OCI-LY7 (cell line): Measurements from ENCODE around the gene RSBN1L. TPM values are rescaled to one million over a fixed set of nuclear protein-coding genes. Genes with fewer than 3 reads are reported as not detected.

Source experiments
- BruUV-seq: library from RNA; stranded (reverse); fragments of 400-500 nt; replicated peaks from 2 replicates; lab custom pipeline; 2021; lab: Mats Ljungman, UMichigan
- CTCF ChIA-PET: fragments of 300-600 bp; sonication (Branson Sonifier 250); formaldehyde crosslinking; loops from one replicate; lab custom pipeline; 2022; ENCODE audit warnings: antibody characterized with exemption; ENCODE audit not compliant: unreplicated experiment; lab: Charles Lee
- POLR2A ChIA-PET: fragments of 300-600 bp; sonication (Branson Sonifier 250); formaldehyde crosslinking; loops from one replicate; lab custom pipeline; 2022; ENCODE audit warnings: antibody characterized with exemption; lab: Charles Lee
- DNase-seq: peaks from one replicate; pipeline ENCODE4 v3.0.0-alpha.2; 2015; ENCODE audit warnings: low spot score
- H2AFZ ChIP-seq: fragments of 200-600 bp; sonication (generic), shearing (Covaris generic); 2 replicates; pipeline ENCODE4 v1.6.1; 2014; ENCODE audit warnings: mild to moderate bottlenecking, antibody characterized with exemption, low read length, moderate library complexity
- H3K27ac ChIP-seq: fragments of 200-600 bp; sonication (generic); 2 replicates; pipeline ENCODE4 v1.5.1; 2014; ENCODE audit warnings: mixed run types, low read depth, mild to moderate bottlenecking, moderate library complexity, low read length, inconsistent platforms; ENCODE audit not compliant: poor library complexity, severe bottlenecking
- H3K36me3 ChIP-seq: fragments of 200-600 bp; sonication (generic); 2 replicates; pipeline ENCODE4 v1.6.1; 2014; ENCODE audit warnings: mild to moderate bottlenecking, antibody characterized with exemption, low read length, moderate library complexity, mixed read lengths; ENCODE audit not compliant: insufficient read depth
- H3K4me1 ChIP-seq: fragments of 200-600 bp; sonication (generic); 2 replicates; pipeline ENCODE4 v1.5.1; 2014; ENCODE audit warnings: mild to moderate bottlenecking, low read length; ENCODE audit not compliant: insufficient read depth, poor library complexity, severe bottlenecking
- H3K4me2 ChIP-seq: fragments of 200-600 bp; sonication (generic); 2 replicates; pipeline ENCODE4 v1.6.1; 2014; ENCODE audit warnings: mild to moderate bottlenecking, low read length
- H3K4me3 ChIP-seq: fragments of 200-600 bp; sonication (generic); 2 replicates; pipeline ENCODE4 v1.5.1; 2014; ENCODE audit warnings: mild to moderate bottlenecking, low read depth, low read length; ENCODE audit not compliant: poor library complexity, severe bottlenecking
- H3K79me2 ChIP-seq: fragments of 200-600 bp; sonication (generic); 2 replicates; pipeline ENCODE4 v1.6.1; 2016; ENCODE audit warnings: low read depth, mild to moderate bottlenecking, low read length, moderate library complexity, mixed read lengths; ENCODE audit not compliant: insufficient read depth
- H3K9me2 ChIP-seq: fragments of 200-600 bp; sonication (generic); 2 replicates; pipeline ENCODE4 v1.6.1; 2016; ENCODE audit warnings: mild to moderate bottlenecking, low read length, mixed read lengths; ENCODE audit not compliant: insufficient read depth
- H3K9me3 ChIP-seq: fragments of 200-600 bp; sonication (generic); 2 replicates; pipeline ENCODE4 v1.6.1; 2014; ENCODE audit warnings: mild to moderate bottlenecking, mixed run types, low read length, mixed read lengths
- H4K20me1 ChIP-seq: fragments of 200-600 bp; sonication (generic); 2 replicates; pipeline ENCODE4 v1.6.1; 2014; ENCODE audit warnings: mild to moderate bottlenecking, antibody characterized with exemption, low read length, moderate library complexity, mixed read lengths; ENCODE audit not compliant: insufficient read depth
- EZH2phosphoT487 ChIP-seq: fragments of 200-600 bp; sonication (generic); IDR thresholded peaks from 2 replicates; pipeline ENCODE4 v1.6.1; 2018; ENCODE audit warnings: low read depth, borderline replicate concordance, mild to moderate bottlenecking, mixed run types, antibody characterized with exemption, low read length, moderate library complexity, mixed read lengths
- intact Hi-C: fragments of 100-400 bp; cut with micrococcal nuclease; formaldehyde crosslinking; loops from one replicate; pipeline ENCODE4 v1.10.0; 2022; ENCODE audit not compliant: unreplicated experiment
- total RNA-seq, 2 experiments: library from RNA; depleted of rRNA in 1 of 2; stranded (reverse); fragments of >200 nt in 1 of 2; shearing (Covaris generic) in 1 of 2; gene quantifications; 2 replicates each; pipeline ENCODE4 v1.2.3, GENCODE V29; 2014 to 2022
- TF ChIP-seq, protein P1 (sequence below): fragments of 200-600 bp; sonication (generic); conservative IDR thresholded peaks from 2 replicates; pipeline ENCODE4 v1.5.1; 2014; ENCODE audit warnings: mild to moderate bottlenecking, antibody characterized with exemption, low read length, moderate library complexity, mixed read lengths

RSBN1L gene
- total RNA-seq, 2 experiments from 2014 or later: 23.3 to 30.4 TPM

DNA sequence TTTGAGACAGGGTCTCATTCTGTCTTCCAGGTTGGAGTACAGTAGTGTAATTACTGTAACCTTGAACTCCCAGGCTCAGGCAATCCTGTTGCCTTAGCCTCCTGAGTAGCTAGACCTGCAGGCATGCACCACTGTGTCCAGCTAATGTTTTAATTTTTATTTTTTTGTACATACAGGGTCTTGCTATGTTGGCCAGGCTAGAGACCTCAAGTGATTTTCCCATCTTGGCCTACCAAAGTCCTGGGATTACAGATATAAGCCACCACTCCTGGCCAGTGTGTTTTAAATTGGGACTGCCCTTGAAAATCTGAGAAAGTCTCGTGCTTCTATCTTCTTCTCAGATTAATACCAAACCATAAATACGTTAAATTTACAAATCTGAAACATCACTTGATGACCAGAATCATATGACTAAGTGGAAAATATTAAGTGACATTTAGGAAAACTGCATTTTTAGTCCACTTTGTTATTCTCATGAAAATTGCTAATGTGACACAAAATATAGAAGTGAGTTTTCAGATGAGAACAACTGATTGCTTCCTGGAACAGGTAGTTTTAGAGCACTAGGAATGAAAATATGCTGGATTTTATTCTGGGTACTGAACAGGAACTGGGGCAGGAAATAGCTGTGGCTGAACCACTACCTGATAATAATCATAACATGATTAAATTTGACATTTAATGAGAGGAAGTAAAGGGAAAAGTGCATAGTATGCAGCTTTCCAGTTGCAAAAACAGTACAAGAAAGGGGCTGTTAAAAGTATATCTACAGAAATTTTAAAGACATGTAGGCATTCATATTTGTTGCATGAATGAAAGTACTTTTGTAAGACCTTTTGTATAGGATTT lies 106.5 kb downstream of the RSBN1L start:
- peaks cover 71% of the 10 kb centered on the region for H3K36me3 ChIP-seq
- peak overlapping the region; percentile 20 for H3K4me3 ChIP-seq
- H3K79me2 ChIP-seq: peaks cover 93% of the 10 kb centered on the region
- peaks cover 41% of the 10 kb centered on the region for H3K9me3 ChIP-seq
- DNase-seq: peak; percentile 23
- BruUV-seq: no TSS peak
- peak overlapping the region; percentile 36 for H3K27ac ChIP-seq
- CTCF ChIA-PET: interaction anchor here (0.6 kb wide), 1 partner anchor 217 kb away, joined by 4 read pairs; no protein-coding TSS in a partner anchor
- POLR2A ChIA-PET: interaction anchor here (0.6 to 1.6 kb wide), 10 partner anchors 21 to 132 kb away, joined by 3 to 7 read pairs (median 3); no protein-coding TSS in a partner anchor
- H3K4me1 ChIP-seq: peaks cover 36% of the 10 kb centered on the region
- TF ChIP-seq, protein P1, sequence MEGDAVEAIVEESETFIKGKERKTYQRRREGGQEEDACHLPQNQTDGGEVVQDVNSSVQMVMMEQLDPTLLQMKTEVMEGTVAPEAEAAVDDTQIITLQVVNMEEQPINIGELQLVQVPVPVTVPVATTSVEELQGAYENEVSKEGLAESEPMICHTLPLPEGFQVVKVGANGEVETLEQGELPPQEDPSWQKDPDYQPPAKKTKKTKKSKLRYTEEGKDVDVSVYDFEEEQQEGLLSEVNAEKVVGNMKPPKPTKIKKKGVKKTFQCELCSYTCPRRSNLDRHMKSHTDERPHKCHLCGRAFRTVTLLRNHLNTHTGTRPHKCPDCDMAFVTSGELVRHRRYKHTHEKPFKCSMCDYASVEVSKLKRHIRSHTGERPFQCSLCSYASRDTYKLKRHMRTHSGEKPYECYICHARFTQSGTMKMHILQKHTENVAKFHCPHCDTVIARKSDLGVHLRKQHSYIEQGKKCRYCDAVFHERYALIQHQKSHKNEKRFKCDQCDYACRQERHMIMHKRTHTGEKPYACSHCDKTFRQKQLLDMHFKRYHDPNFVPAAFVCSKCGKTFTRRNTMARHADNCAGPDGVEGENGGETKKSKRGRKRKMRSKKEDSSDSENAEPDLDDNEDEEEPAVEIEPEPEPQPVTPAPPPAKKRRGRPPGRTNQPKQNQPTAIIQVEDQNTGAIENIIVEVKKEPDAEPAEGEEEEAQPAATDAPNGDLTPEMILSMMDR: no peak
- H3K9me2 ChIP-seq: no peaks in the 10 kb centered on the region
- H2AFZ ChIP-seq: no peak overlapping the region
- H3K4me2 ChIP-seq: peak overlapping the region; percentile 83
- H4K20me1 ChIP-seq: peaks cover 18% of the 10 kb centered on the region
- intact Hi-C loops: no loop called here

DNA sequence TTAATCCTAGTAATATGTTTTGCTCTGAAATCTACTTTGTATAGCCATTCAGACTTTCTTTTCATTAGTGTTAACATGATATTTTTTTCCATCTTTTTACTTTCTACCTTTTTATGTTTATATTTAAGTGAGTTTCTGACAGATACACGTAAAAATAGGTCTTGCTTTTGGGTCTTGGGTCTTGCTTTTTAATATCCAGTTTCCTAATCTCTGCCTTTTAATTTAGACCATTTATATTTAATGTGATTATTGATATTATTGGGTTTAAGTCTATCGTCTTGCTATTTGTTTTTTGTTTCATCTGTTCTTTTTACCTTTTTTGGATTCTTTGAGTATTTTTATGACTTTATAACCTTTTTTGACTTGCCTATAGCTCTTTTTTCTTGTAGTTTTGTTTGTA lies 110.2 kb downstream of the RSBN1L start:
- peaks cover 24% of the 10 kb centered on the region for H3K4me1 ChIP-seq
- BruUV-seq: no TSS peak
- H3K9me3 ChIP-seq: peaks cover 69% of the 10 kb centered on the region
- peaks cover 100% of the 10 kb centered on the region for H3K79me2 ChIP-seq
- intact Hi-C loops: no loop called here
- no peak overlapping the region for H3K4me2 ChIP-seq
- TF ChIP-seq, protein P1: no peak
- no peak for TF ChIP-seq EZH2phosphoT487
- DNase-seq: no peak
- no peaks in the 10 kb centered on the region for H3K9me2 ChIP-seq
- POLR2A ChIA-PET: interaction anchor here (0.6 kb wide), 1 partner anchor 102 kb away, joined by 3 read pairs; no protein-coding TSS in a partner anchor
- H3K27ac ChIP-seq: no peak overlapping the region
- CTCF ChIA-PET: no interaction called here
- H4K20me1 ChIP-seq: 0 out of 2 replicates have a peak, but pooled peaks cover 3% of the 10 kb centered on the region
- H2AFZ ChIP-seq: no peak overlapping the region
- peaks cover 98% of the 10 kb centered on the region for H3K36me3 ChIP-seq
- no peak overlapping the region for H3K4me3 ChIP-seq

DNA sequence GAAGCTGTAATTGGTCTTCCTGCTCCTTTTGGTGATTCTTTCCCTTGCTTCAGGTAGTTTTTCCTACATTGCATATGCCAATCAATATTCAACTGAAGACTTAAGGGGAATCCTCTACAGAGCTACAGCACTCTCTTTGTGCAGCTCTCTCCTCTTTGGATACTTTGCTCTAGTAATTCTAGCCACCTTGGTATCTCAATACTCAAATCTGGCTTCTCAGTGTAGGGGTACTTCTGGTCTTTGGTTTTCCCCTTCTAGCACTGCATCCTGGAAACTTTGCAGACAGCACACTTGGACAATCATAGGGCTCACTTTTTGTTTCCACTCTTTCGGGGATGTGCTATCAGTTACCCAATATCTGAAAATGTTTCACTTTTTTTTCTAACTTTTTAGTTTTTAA lies 112.3 kb downstream of the RSBN1L start:
- Histone ChIP-seq H3K9me3 (peaks cover 77% of the 10 kb centered on the region), H2AFZ (no peak overlapping the region), H3K4me1 (peaks cover 3% of the 10 kb centered on the region), H3K36me3 (peaks cover 98% of the 10 kb centered on the region), H3K27ac (no peak overlapping the region), H3K9me2 (no peaks in the 10 kb centered on the region), H4K20me1 (no peaks in the 10 kb centered on the region), H3K4me3 (no peak overlapping the region), H3K4me2 (no peak overlapping the region), H3K79me2 (peaks cover 100% of the 10 kb centered on the region)
- BruUV-seq: no TSS peak
- intact Hi-C loops: no loop called here
- POLR2A ChIA-PET: interaction anchor here (0.6 kb wide), 1 partner anchor 28 kb away, joined by 3 read pairs; no protein-coding TSS in a partner anchor
- TF ChIP-seq EZH2phosphoT487: no peak
- TF ChIP-seq, protein P1: no peak
- no peak for DNase-seq
- CTCF ChIA-PET: no interaction called here
